ENCODE results near the gene ING2. TPM values are rescaled to one million over a fixed set of nuclear protein-coding genes. Genes with fewer than 3 reads are reported as not detected.

ING2 gene
- total and polyA plus RNA-seq, 4 donors = 3.9 to 8.8 (median 5.1) TPM

DNA sequence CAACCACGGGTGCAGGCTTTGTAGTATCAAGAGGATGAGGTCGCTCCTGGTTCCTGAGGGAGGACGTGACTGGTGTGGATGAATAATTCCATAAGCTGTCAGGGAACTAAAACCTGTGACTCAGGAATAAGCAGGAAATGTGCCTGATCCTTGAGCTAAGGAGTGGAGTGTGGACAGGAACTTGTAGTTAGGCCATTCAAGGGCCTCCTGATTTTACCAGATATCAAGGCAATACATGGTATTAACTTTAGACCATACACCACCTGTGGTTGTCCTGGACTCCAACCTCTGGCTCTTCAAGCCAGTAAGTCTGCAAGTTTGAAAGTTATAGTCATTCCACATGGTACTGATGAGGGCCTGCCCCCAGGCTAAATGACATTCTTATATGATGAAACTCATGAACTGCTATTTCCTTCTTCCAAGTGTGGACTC is 12.1 kb upstream of the ING2 start:
- no peak overlapping the region for H3K4me3 ChIP-seq (ENCODE audit: low read depth in 1 of 3, low read length in 3 of 3)
- H3K36me3 ChIP-seq (ENCODE audit: control insufficient read depth in 4 of 4, insufficient read depth in 3 of 4, low read depth in 1 of 4, low read length in 3 of 4) = peaks cover 0 to 2% (median 0%) of the 10 kb centered on the region in 4 donors
- TF ChIP-seq, protein P1, sequence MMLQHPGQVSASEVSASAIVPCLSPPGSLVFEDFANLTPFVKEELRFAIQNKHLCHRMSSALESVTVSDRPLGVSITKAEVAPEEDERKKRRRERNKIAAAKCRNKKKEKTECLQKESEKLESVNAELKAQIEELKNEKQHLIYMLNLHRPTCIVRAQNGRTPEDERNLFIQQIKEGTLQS (IDR thresholded peaks at IDR 0.05) = no peak
- TF ChIP-seq SP1 (IDR thresholded peaks at IDR 0.05) = no peak
- no peak for TF ChIP-seq FOXA2 (IDR thresholded peaks at IDR 0.05)
- TF ChIP-seq, protein P2, sequence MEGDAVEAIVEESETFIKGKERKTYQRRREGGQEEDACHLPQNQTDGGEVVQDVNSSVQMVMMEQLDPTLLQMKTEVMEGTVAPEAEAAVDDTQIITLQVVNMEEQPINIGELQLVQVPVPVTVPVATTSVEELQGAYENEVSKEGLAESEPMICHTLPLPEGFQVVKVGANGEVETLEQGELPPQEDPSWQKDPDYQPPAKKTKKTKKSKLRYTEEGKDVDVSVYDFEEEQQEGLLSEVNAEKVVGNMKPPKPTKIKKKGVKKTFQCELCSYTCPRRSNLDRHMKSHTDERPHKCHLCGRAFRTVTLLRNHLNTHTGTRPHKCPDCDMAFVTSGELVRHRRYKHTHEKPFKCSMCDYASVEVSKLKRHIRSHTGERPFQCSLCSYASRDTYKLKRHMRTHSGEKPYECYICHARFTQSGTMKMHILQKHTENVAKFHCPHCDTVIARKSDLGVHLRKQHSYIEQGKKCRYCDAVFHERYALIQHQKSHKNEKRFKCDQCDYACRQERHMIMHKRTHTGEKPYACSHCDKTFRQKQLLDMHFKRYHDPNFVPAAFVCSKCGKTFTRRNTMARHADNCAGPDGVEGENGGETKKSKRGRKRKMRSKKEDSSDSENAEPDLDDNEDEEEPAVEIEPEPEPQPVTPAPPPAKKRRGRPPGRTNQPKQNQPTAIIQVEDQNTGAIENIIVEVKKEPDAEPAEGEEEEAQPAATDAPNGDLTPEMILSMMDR (IDR thresholded peaks at IDR 0.05; ENCODE audit: low read depth, low read length, missing input control) = no peak
- no peak for TF ChIP-seq HNF4G (IDR thresholded peaks at IDR 0.05)
- no peak for TF ChIP-seq YY1 (IDR thresholded peaks at IDR 0.05)
- no peak for TF ChIP-seq NR2F2 (IDR thresholded peaks at IDR 0.05)
- TF ChIP-seq, protein P3, sequence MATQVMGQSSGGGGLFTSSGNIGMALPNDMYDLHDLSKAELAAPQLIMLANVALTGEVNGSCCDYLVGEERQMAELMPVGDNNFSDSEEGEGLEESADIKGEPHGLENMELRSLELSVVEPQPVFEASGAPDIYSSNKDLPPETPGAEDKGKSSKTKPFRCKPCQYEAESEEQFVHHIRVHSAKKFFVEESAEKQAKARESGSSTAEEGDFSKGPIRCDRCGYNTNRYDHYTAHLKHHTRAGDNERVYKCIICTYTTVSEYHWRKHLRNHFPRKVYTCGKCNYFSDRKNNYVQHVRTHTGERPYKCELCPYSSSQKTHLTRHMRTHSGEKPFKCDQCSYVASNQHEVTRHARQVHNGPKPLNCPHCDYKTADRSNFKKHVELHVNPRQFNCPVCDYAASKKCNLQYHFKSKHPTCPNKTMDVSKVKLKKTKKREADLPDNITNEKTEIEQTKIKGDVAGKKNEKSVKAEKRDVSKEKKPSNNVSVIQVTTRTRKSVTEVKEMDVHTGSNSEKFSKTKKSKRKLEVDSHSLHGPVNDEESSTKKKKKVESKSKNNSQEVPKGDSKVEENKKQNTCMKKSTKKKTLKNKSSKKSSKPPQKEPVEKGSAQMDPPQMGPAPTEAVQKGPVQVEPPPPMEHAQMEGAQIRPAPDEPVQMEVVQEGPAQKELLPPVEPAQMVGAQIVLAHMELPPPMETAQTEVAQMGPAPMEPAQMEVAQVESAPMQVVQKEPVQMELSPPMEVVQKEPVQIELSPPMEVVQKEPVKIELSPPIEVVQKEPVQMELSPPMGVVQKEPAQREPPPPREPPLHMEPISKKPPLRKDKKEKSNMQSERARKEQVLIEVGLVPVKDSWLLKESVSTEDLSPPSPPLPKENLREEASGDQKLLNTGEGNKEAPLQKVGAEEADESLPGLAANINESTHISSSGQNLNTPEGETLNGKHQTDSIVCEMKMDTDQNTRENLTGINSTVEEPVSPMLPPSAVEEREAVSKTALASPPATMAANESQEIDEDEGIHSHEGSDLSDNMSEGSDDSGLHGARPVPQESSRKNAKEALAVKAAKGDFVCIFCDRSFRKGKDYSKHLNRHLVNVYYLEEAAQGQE (IDR thresholded peaks at IDR 0.05) = no peak
- H3K9ac ChIP-seq (ENCODE audit: low read depth in 1 of 2, low read length in 2 of 2) = no peak overlapping the region
- no peak for DNase-seq (ENCODE audit: low spot score)
- no peaks in the 10 kb centered on the region for H3K9me3 ChIP-seq (ENCODE audit: control insufficient read depth in 4 of 4, low read length in 3 of 4)
- no peak overlapping the region for H3K27ac ChIP-seq (ENCODE audit: low read depth in 1 of 2, low read length in 2 of 2)
- no peaks in the 10 kb centered on the region for H3K4me1 ChIP-seq (ENCODE audit: control insufficient read depth in 4 of 4, insufficient read depth in 4 of 4, low read length in 3 of 4)
- no peaks in the 10 kb centered on the region for H3K27me3 ChIP-seq (ENCODE audit: control insufficient read depth in 4 of 4, insufficient read depth in 4 of 4, low read length in 3 of 4)
- WGBS = 97% methylated on average over 3 of the region's 3 CpGs

DNA sequence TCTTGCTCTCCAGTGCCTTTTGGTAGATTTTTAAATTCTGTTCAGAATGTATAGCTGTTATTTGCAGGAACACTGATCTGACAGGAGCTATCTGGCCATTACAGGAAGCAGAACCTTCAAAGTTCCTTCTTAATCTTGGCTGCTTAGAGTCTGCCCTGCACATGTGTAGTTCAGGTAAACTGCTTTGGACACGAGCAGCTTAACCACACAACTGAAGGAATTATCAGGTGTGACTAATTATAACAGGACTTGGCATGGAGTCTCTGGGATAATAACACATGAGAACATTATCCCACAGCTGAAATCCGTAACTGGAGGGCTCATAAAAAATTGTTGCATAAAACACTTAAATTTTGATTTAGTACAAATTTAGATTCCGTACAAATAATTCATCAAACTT is 11.6 kb upstream of the ING2 start:
- Histone ChIP-seq H3K27ac (ENCODE audit: low read depth in 1 of 2, low read length in 2 of 2) (no peak overlapping the region), H3K9ac (ENCODE audit: low read depth in 1 of 2, low read length in 2 of 2) (no peak overlapping the region), H3K4me1 (ENCODE audit: control insufficient read depth in 4 of 4, insufficient read depth in 4 of 4, low read length in 3 of 4) (no peaks in the 10 kb centered on the region), H3K27me3 (ENCODE audit: control insufficient read depth in 4 of 4, insufficient read depth in 4 of 4, low read length in 3 of 4) (no peaks in the 10 kb centered on the region), H3K36me3 (ENCODE audit: control insufficient read depth in 4 of 4, insufficient read depth in 3 of 4, low read depth in 1 of 4, low read length in 3 of 4) (peaks cover 0 to 2% (median 0%) of the 10 kb centered on the region in 4 donors), H3K9me3 (ENCODE audit: control insufficient read depth in 4 of 4, low read length in 3 of 4) (no peaks in the 10 kb centered on the region), H3K4me3 (ENCODE audit: low read depth in 1 of 3, low read length in 3 of 3) (no peak overlapping the region)
- no peak for TF ChIP-seq HNF4G (IDR thresholded peaks at IDR 0.05)
- TF ChIP-seq, protein P4, sequence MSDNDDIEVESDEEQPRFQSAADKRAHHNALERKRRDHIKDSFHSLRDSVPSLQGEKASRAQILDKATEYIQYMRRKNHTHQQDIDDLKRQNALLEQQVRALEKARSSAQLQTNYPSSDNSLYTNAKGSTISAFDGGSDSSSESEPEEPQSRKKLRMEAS (IDR thresholded peaks at IDR 0.05) = no peak
- TF ChIP-seq SP1 (IDR thresholded peaks at IDR 0.05) = no peak
- no peak for TF ChIP-seq JUND (IDR thresholded peaks at IDR 0.05)
- TF ChIP-seq RXRA (IDR thresholded peaks at IDR 0.05) = no peak
- TF ChIP-seq, protein P5, sequence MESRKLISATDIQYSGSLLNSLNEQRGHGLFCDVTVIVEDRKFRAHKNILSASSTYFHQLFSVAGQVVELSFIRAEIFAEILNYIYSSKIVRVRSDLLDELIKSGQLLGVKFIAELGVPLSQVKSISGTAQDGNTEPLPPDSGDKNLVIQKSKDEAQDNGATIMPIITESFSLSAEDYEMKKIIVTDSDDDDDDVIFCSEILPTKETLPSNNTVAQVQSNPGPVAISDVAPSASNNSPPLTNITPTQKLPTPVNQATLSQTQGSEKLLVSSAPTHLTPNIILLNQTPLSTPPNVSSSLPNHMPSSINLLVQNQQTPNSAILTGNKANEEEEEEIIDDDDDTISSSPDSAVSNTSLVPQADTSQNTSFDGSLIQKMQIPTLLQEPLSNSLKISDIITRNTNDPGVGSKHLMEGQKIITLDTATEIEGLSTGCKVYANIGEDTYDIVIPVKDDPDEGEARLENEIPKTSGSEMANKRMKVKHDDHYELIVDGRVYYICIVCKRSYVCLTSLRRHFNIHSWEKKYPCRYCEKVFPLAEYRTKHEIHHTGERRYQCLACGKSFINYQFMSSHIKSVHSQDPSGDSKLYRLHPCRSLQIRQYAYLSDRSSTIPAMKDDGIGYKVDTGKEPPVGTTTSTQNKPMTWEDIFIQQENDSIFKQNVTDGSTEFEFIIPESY (IDR thresholded peaks at IDR 0.05) = no peak
- TF ChIP-seq, protein P1 (IDR thresholded peaks at IDR 0.05) = no peak
- DNase-seq (ENCODE audit: low spot score) = no peak
- WGBS = 93% methylated on average over 3 of the region's 3 CpGs

Measured in liver (tissue), 9 donors.